Sciatic nerve (tissue), 2 donors: ENCODE data around the gene BABAM2. TPM values are rescaled to one million over a fixed set of nuclear protein-coding genes. Genes with fewer than 3 reads are reported as not detected.
A peak's percentile ranks its signal among the peaks of the same experiment; 100 is the strongest.

ENCODE experiments used
- ATAC-seq: fragments of 200-7000 bp; cut with Tn5 transposase; one replicate; pipeline ENCODE4 v1.9.1; 2020; ENCODE audit warnings: mild to moderate bottlenecking, moderate library complexity
- DNase-seq: peaks from one replicate; pipeline ENCODE4 v3.0.0-alpha.2; 2020; ENCODE audit warnings: low spot score
- intact Hi-C: fragments of 100-400 bp; cut with DNase I; formaldehyde crosslinking; loops from one replicate; pipeline ENCODE4 v1.14.2; 2022
- total RNA-seq: library from RNA; stranded (reverse); fragmentation: NEBNext Ultra II Directional; extraction: Animal tissue kit (Norgen Biotek cat#: 25700); gene quantifications from one replicate; pipeline ENCODE4 v1.2.1, GENCODE V29; 2021
- donor health status: DM: no; HTN: no; CAD: no.
- donor health status: DM: no; HTN: no; CAD: no.

BABAM2 gene
- total RNA-seq, 1 donor from 2014 or later, result 38.2 TPM

DNA sequence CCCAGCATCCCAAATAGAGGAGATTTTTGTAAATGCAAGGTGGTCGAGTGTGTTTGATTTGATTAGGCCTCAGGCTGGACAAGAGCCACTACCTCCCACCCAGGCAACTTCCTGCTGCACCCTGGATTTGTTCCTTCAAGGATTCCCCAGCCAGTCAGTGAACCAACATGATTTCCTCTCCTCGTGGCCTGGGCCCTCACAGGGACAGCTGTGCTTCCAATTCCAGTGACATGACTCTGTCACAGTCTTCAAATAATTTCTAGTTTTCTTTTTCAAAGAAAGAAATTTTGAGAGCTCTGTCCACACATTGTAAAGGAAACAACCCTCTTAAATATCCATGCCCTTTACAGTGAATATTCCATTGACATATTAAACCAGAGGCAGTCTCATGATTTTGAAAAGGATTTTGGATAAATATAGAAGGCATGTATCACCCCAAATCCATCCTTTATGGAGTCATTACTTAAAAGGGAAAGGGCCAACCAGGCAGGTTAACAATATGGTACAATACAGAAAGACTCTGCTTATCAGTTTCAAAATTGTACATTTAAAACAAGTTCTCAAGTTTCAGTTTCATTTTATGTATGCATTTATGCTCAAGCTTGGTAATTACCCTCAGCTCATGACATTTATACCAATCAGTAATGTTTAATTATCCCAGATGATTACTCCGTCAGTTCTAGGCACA, 380.8 kb downstream of the BABAM2 start:
- intact Hi-C loops, result no loop called here
- no peak for ATAC-seq
- DNase-seq, result no peak

DNA sequence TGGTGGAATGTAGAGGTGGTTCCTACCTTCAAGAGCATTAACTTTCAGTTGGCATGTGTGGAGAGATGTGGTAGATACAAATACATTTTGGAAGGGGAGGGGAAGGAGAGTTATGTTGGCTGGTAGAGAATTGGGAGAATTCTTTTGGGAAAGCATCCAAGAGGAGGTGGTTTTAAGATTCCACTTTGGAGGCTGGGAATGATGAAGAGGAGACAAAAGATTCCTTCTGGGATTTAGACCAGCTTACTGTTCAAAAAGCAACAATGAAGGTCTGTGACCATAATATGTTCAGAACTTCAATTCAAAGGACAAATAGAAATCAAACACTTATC, 381.4 kb downstream of the BABAM2 start:
- no peak for ATAC-seq
- intact Hi-C loops, result no loop called here

DNA sequence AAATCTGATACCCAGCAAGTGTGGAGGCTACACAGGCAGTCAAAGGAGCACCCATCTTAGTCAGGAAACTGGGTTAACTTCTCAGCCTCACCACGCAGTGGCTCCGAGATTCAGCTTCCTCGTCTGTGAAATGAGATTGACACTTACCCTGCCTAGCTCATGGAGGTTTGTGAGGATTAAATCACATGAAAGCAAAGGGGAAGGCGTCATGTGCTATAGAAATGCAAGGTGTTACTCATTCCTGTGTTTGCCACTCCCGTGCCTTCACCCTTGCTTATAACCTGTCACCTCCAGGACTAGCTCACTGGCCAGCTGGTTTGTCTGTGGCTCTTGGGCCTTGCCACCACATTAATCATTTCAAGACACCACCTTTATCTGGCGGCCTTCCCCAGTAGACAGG, 383.2 kb downstream of the BABAM2 start:
- intact Hi-C loops, result no loop called here
- ATAC-seq, result no peak
- no peak for DNase-seq

More for the DNA sequence above, 381.4 kb downstream of the BABAM2 start:
- DNase-seq, result no peak

DNA sequence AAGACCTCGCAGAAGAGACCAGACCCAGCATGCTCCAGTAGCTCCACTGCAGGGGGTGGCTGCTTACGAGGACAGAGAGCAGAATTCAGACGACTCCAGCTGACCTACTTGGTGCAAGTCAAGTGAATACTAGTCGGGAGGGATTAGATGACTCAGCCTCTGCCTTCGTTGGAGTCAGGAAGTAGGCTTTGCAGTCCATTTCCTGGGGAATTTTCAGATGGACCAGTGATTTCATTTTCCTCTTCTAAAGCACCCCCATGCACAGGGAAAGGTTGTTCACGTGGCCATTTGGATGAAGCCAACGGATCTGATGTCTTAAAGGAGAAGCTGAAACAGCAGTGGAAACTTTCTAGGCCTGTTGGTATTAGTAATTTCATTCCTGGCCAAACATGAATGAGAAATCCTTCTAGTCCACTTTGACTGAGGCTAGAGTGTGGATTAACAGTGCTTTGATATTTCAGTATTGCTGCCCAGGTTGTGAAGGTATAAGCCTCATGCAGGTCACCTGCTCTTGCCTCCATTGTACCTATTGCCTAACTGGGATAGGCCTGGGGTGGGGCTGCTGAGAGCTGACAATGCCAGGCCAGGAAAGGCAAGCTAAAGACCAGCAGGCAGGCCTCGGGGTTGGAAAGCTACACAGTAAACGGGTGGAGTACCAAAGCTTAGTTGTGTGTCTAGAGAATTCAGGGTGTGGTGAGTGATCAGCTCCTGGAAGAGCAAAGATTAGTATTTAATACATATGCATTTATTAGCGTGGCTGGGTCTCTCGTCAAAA, 384.6 kb downstream of the BABAM2 start:
- intact Hi-C loops, result no loop called here
- DNase-seq (peak; percentile 64), ATAC-seq (peak; percentile 56)

DNA sequence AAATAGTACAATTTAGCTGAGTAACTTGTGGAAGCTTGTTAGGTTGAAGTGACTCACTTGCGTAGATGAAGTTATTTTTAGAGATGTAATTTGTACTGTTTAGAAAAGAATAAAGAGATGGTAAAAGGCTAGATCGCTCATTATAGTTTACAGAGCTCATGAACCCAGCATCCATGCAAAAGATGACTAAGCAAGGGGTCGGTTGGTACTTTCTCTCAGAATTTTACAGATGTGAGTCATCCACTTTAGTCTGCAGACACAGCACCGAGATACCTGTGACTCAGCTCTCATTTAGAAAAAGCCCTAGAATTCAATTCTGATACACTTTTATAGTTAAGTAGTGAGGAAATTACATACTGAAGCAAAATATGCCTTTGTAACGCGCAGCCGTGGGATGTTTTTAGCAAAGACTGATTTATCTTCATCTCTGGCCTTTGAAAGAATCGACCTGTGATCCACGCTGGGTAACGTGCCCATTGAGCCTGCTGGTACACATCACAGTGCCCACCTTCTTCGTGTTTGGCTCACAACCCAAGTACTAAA, 385.6 kb downstream of the BABAM2 start:
- intact Hi-C loops, result no loop called here
- DNase-seq, result no peak
- ATAC-seq, result no peak

DNA sequence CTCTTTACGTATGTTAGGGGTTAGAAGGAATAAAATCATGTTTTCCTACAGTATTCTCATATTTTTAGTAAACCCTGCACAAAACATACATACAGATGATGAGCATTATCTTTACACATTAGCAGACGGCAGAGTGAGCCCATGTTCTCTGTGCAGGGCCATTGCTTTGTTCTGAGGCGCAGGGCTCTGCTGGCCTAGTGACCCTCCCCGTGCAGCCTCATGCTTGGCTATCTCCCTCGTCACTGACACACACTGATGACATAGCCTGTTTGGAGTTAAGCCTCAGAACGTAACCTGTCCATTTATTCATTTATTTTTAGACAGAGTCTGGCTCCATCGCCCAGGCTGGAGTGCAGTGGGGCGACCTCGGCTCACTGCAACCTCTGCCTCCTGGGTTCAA, 386.3 kb downstream of the BABAM2 start:
- DNase-seq (no peak), ATAC-seq (no peak)
- intact Hi-C loops, result no loop called here

DNA sequence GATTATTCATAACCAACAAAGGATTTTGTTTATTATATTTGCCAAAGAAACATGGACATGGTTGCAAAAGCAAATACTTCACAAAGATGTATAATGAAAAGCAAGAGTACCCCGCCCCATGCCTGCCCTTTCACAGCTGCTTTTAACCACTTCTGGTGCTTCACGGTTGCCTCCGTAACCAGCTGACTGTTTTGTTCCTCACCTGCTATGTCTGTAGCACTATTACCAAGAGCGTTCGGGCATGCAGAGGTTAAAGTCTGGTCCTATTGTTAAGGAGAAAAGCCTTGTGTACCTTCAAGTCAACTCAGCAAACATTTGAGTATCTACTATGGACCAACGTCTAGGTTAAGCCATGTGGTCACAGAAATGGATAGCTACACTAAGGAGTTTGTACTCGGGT, 386.9 kb downstream of the BABAM2 start:
- intact Hi-C loops, result no loop called here
- DNase-seq, result no peak

DNA sequence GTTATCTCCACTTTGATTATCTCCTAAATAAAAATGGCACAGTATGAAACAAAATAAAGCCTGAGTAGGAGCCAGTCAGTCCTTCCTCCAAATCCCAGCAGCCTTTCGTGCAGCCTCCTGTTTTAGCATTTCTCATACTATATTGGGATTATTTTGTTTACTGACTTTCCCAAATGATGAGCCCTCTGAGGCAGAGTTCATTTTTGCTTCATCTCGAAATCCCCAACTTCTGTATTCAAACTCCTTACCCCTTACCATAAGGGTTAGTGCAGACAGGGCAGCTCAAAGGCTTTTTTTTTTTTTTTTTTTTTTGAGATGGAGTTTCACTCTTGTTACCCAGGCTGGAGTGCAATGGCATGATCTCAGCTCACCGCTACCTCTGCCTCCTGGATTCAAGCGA, 388.8 kb downstream of the BABAM2 start:
- intact Hi-C loops, result no loop called here
- no peak for DNase-seq
- ATAC-seq, result no peak

More for the DNA sequence above, 386.9 kb downstream of the BABAM2 start:
- no peak for ATAC-seq

DNA sequence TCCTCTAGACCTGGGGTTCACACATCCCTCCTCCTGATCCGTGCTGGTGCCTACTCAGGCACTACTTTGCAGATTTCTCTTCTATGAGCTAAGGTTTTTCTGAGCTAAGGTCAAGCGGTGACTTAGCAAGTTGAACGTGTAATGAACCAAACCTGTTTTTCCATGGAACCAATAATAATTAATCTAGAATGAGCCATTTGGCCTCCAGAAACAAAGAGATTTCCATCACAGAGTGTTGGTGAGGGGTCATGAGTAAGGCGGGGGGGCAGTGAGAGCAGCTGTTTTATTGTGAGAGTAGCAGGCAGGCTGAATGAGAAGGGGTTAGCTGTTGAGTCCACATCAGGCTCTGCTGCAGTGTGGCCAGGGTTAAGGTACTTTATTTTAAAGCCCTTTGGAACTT, 390.1 kb downstream of the BABAM2 start:
- intact Hi-C loops, result no loop called here
- no peak for DNase-seq
- no peak for ATAC-seq

DNA sequence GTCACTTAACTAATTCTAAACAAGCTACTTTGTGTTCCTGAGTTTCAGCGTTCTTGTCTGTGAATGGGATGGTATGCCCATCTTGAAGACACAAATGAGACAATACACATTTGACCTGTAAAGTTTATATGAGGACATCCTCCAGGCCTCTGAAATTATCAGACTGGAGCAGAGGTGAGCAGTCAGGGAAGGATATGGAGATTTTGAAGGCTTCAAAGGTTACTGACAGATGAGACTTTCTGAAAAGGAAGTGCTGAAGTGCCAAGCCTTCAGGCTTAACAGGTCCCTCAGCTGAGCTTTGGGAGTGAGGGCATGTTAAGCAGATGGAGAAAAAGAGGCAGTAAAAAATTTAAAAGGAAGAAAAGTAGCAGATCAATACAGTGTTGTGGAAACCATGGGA, 391.2 kb downstream of the BABAM2 start:
- intact Hi-C loops, result no loop called here
- DNase-seq, result no peak

DNA sequence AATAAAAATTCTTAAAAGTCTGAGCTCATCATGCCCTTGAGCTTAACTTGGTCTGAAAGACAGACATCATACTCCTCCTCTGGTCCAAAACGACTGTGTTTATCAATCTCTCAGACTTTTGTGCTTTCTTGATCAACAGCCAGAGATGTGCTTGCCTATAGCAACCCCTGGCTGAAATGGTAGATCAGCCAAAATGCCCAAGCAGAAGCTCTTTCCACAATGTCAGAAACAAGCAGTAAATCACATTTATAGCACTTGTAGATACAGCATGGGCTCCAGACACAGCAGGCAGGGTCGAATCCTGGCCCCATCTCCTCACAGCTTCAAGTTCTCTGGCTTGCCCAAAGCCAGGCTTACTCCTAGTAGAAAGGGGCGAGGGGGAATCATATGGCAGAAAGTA, 391.7 kb downstream of the BABAM2 start:
- no peak for DNase-seq
- intact Hi-C loops, result no loop called here
- ATAC-seq, result no peak

More for the DNA sequence above, 391.2 kb downstream of the BABAM2 start:
- no peak for ATAC-seq

DNA sequence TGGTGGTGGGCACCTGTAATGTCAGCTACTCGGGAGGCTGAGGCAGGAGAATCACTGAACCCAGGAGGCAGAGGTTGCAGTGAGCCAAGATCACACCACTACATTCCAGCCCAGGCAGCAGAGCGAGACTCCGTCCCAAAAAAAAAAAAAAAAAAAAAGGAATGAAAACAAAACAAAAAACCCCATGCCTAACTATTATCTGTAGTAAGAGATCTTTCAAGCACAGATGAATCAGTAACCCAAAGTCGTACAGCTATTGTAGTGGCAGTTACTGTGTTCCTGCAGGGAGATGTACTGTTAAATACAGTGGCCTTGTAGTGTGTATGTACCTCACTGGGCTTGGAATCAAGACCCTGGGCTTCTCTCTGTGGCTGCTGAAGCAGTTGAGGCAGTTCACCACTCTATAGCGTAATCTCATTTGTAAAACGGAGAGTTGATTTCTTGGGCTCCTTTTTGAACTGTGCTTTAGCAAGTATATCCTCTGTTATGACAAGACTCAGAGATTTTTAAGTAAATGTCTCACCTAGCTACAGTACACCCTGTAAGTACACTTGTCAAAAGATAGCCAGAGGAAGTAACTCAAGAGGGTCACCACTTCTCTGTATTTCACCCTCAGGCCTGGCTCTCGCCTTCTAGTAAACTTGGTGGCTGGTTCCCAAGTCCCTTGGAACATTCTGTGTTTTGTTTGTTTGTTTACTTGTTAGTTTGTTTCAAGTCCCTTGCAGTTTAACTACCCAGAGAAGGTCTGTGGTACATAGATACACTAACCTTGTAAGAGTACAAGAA, 392.5 kb downstream of the BABAM2 start:
- ATAC-seq (no peak), DNase-seq (no peak)
- intact Hi-C loops, result no loop called here

DNA sequence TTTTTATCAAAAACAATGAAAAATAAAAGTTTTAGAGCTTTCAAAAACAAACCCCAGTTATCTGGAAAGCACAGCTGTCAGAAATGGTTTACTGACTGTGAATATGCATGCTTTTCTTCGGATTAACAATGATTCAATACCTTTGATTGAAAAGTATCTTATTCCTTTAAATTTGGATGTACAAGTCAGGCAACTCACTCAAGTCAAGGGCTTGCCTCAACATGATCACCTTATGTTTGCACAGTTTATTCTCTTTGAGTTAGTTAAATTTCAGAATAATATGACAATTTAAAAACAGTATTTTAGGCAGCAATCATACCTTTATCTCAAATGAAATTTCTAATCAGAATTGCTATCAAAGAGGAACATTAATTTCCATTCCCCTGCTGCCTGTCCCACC, 393.3 kb downstream of the BABAM2 start:
- no peak for ATAC-seq
- intact Hi-C loops, result no loop called here

DNA sequence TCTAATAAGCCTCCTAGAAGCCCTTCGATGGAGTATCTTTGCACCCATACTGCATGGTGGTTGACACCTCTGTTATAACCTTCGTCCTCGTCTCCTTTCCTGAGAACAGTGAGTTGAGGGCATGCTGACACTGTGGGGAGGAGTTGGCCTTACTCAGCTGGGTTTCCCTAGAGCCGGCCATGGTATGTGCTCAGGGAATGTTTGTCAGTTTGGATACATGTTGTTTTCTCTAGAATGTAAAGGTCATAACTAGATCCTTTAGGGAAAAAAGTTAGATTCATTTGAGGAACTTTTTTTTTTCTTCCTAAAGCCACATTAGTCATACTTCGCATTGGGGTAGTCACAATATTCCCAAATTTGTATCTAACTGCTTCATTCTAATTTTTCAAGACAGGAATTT, 396.1 kb downstream of the BABAM2 start:
- DNase-seq (no peak), ATAC-seq (no peak)
- intact Hi-C loops, result no loop called here

More for the DNA sequence above, 393.3 kb downstream of the BABAM2 start:
- no peak for DNase-seq

DNA sequence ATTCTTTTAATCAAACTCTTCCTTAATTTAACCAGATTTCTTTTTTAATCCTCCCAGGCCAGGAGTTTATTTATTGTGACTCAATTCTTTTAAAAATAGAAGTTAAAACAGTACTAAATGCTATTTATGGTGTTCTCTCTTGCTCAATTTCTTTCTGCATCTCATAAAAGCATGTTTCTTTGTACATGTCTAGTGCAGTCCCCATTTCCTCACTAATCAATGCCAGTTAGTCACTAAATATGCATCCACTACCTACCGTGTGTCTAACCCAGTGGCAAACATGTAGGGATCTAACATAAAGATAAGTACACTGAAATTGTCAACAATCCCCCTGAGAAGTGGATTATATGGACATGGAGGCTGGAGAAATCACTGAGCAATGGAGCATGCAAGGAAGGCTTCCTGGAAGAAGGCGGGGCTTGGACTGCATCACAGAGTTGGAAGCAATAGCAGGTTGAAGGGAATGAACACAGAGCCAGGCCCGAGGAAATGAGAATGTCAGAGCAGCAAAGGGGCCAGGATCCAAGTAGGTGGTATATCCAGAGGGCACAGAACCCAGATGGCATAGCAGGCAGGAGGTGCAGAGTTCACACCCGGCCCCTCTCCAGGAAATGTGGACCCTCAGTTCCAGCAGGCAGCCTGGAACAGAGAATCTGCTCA, 396.9 kb downstream of the BABAM2 start:
- DNase-seq (no peak), ATAC-seq (no peak)
- intact Hi-C loops, result no loop called here

DNA sequence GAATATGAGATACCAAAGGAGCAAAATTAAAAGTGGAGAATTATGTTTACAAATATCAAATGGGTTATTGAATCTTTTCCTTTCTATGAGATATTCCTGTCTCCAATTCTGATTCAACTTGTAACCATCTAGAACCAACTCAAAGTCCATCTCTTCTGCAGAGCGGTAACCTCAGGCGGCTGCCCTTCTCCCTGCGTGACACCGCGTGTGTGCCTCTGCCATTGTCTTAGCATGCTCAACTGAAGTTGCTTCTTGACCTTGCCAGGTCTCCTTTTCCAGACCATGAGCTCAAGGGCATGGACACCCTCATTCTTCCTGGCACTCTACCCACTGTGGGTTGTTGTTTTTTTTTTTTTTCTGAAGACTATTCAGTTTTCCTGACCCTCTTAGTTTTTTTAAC, 398.1 kb downstream of the BABAM2 start:
- DNase-seq, result no peak
- intact Hi-C loops, result no loop called here
- ATAC-seq, result no peak

DNA sequence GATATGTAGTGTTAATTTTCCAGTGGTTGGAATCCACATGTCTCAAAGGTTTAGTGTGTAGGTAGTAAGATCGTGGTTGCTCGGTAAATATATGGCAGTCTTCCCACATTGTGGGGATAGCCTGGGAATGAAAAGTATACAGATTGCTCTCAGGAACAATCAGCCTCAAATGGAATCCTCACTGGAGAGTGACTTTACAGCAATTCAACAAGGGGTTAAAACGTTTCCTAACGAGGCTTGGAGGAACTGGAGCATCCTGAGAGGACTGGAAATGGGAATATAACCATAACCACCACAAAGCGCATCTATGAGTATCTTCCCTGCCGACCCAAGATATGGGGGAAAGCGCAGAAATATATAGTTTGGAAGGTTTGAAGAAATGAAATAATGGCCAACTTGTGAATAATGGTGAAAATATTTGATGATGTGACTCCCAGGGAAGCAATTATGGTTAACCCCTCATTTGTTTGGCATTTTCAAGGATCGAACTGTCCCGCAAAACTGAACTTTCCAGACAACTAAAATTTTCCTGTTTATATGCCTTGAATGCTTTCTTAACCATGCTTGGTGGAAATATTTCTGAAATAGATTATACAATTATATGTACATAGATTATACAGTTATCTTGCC, 401.4 kb downstream of the BABAM2 start:
- ATAC-seq (no peak), DNase-seq (no peak)
- intact Hi-C loops, result no loop called here

DNA sequence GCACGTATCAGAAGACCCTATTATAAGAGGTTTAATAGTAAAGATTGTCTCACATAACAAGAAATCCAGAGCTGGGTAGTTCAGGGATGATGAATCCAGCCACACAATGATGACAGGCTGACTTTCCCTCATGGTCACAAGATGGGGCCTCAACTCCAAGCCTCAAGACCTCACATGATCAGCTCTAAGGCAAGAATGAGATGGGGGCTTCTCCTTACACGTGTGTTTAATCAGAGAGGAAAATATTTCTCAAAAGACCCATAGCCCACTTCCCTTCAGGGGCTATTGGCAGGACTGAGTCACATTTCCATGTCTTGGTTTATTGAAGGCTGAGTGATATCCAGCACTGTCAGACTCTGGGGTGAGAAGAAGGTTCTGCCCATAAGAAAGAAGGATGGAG, 402.0 kb downstream of the BABAM2 start:
- ATAC-seq (no peak), DNase-seq (no peak)
- intact Hi-C loops, result no loop called here

DNA sequence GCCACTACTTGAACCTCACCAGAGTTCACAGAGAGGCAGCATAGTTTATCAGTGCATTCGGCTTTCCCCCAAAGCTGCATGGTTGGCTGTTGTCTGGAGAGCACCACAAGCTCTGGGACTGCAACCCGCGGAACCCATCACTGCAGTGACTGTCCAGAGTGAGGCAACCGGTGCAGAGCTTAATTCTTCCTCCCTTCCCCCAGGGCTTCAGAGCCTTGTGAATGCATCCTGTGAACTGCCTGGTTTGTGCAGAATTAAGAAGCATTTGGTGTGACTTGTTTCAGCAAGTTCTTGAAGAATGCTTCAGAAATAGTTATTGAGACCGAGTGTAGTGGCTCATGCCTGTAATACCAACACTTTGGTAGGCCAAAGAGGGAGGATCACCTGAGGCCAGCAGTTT, 402.9 kb downstream of the BABAM2 start:
- intact Hi-C loops, result no loop called here
- DNase-seq (no peak), ATAC-seq (no peak)
